ENCODE results near the gene CPA3. TPM values are rescaled to one million over a fixed set of nuclear protein-coding genes. Genes with fewer than 3 reads are reported as not detected.

The CPA3 gene
- total and polyA plus RNA-seq, 10 donors = 0.06 to 5.6 (median 0.49) TPM; not detected in 3

DNA sequence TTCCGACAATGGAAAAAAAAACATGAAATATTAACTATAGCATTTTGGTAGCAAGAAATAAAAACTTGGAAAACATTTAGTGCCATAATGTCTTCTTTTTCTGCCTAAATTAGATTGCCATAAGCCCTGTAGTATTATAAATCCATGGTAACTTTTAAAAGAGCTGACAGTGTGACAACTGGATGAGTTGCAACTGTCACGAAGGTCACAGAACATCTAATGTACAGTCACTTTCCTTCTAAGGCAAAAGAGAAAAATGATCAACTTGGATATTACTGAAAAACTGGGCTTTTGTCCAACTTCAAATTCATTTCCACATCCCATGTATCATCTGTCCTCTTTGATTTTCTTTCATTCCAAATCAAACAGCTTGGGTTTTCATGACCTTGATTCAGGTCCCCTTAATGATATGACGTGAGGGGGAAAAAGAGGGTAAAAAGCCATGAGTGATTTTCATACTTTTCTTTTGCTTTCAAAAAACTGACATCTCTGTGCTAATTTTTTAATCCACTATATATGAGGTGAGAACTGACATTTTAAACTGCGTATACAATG, 36.9 kb upstream of the CPA3 start:
- Histone ChIP-seq H3K4me3 (no peak overlapping the region), H3K4me1 (peaks cover 0 to 15% (median 4%) of the 10 kb centered on the region in 6 donors), H3K36me3 (no peaks in the 10 kb centered on the region), H3K27me3 (replicated peaks in 1 of 7) (no peaks in the 10 kb centered on the region), H3K27ac (peak overlapping the region in 7 of 8 donors; percentile 42 to 75 (median 59)), H3K9me3 (no peaks in the 10 kb centered on the region)
- DNase-seq = no peak
- TF ChIP-seq POLR2A (IDR thresholded peaks at IDR 0.05) (no peak), CTCF (IDR thresholded peaks at IDR 0.05 in 8 of 11, conservative IDR thresholded peaks at IDR 0.05 in 3 of 11) (no peak), POLR2AphosphoS5 (IDR thresholded peaks at IDR 0.05) (no peak)
- intact Hi-C loops (cut with DNase I; ENCODE audit: low total_unique reads) = no loop called here
- 40 to 54% (median 48%) methylated on average over 4 of the region's 4 CpGs for WGBS, 5 donors

DNA sequence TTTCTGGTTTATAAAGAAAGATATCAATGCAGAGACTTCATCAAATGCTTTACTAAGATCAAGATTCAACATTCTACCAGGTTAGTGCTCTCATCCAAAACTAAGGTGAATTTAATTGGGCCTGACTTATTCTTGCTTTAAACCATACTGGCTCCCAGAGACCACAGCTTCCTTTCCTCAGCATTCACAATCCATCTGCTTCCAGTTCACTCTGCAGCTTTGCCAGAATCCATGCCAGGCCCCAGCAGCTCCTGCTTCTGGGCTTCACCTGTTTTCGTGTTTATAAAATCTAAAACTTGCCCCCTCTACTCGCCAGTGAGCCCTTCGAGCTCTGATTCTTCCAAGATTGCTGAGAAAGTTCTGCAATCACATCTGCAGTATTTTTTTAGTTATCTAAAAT, 35.2 kb upstream of the CPA3 start:
- TF ChIP-seq POLR2A (IDR thresholded peaks at IDR 0.05) (no peak), POLR2AphosphoS5 (IDR thresholded peaks at IDR 0.05) (no peak), CTCF (IDR thresholded peaks at IDR 0.05 in 8 of 11, conservative IDR thresholded peaks at IDR 0.05 in 3 of 11) (no peak)
- no peak for DNase-seq
- 74 to 95% (median 93%) methylated on average over 3 of the region's 3 CpGs for WGBS, 5 donors
- Histone ChIP-seq H3K9me3 (no peaks in the 10 kb centered on the region), H3K4me3 (no peak overlapping the region), H3K36me3 (no peaks in the 10 kb centered on the region), H3K27me3 (replicated peaks in 1 of 7) (no peaks in the 10 kb centered on the region), H3K27ac (peak overlapping the region in 7 of 8 donors; percentile 7 to 75 (median 59)), H3K4me1 (peaks cover 0 to 11% (median 4%) of the 10 kb centered on the region in 6 donors)
- intact Hi-C loops (cut with DNase I; ENCODE audit: low total_unique reads) = no loop called here

DNA sequence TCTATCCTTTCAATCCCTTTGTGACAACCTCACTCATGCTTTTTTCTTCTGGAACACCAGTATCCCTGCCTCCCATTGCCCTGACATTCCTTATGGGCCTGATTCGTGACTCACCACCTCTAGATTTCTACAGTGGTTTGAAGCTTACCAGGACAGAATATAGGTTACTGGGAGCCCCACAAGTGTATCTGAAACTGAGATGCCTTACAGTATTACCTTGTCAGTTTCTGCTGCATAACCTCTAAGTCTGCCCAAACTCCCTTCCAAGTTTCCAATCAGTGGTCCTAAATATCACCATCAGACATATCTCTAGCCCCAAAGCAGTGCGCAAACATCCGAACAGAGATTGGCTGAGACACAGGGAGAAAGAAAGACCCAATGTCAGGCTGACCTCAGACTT, 31.9 kb upstream of the CPA3 start:
- Histone ChIP-seq H3K4me3 (no peak overlapping the region), H3K27me3 (replicated peaks in 1 of 7) (no peaks in the 10 kb centered on the region), H3K27ac (no peak overlapping the region), H3K9me3 (no peaks in the 10 kb centered on the region), H3K4me1 (peaks cover 0 to 2% (median under 1%) of the 10 kb centered on the region in 6 donors), H3K36me3 (no peaks in the 10 kb centered on the region)
- DNase-seq = no peak
- WGBS, 5 donors = 86 to 91% (median 88%) methylated on average over 3 of the region's 3 CpGs
- TF ChIP-seq POLR2AphosphoS5 (IDR thresholded peaks at IDR 0.05) (no peak), CTCF (IDR thresholded peaks at IDR 0.05 in 8 of 11, conservative IDR thresholded peaks at IDR 0.05 in 3 of 11) (no peak)
- intact Hi-C loops (cut with DNase I; ENCODE audit: low total_unique reads) = no loop called here

DNA sequence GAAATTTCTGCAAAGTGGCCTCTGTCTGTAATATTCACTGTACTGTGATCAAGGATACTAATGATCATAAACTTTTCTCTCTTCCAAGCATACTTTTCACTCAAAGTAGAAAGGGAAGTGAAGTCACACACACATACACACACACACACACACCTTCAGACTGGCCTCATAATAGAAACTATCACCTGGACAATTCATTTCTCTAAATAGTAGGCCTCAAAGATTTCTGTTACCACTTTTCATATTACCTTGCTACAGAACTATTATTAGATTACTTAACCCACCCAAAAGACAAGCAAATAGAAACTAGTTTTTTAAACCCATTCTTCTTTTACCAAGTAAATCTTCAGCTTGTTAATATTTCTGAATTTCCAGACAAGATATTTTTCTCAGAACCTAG, 25.3 kb upstream of the CPA3 start:
- no peaks in the 10 kb centered on the region for H3K36me3 ChIP-seq
- H3K27ac ChIP-seq = peak overlapping the region in 5 of 8 donors; percentile 18 to 63 (median 47)
- TF ChIP-seq POLR2A (IDR thresholded peaks at IDR 0.05) (no peak), CTCF (IDR thresholded peaks at IDR 0.05 in 8 of 11, conservative IDR thresholded peaks at IDR 0.05 in 3 of 11) (no peak), POLR2AphosphoS5 (IDR thresholded peaks at IDR 0.05) (no peak)
- no peaks in the 10 kb centered on the region for H3K27me3 ChIP-seq (replicated peaks in 1 of 7)
- intact Hi-C loops (cut with DNase I; ENCODE audit: low total_unique reads) = no loop called here
- no peaks in the 10 kb centered on the region for H3K4me1 ChIP-seq
- no peaks in the 10 kb centered on the region for H3K9me3 ChIP-seq
- H3K4me3 ChIP-seq = no peak overlapping the region
- DNase-seq = no peak
